ENCODE data around the gene MRPL55.

DNA sequence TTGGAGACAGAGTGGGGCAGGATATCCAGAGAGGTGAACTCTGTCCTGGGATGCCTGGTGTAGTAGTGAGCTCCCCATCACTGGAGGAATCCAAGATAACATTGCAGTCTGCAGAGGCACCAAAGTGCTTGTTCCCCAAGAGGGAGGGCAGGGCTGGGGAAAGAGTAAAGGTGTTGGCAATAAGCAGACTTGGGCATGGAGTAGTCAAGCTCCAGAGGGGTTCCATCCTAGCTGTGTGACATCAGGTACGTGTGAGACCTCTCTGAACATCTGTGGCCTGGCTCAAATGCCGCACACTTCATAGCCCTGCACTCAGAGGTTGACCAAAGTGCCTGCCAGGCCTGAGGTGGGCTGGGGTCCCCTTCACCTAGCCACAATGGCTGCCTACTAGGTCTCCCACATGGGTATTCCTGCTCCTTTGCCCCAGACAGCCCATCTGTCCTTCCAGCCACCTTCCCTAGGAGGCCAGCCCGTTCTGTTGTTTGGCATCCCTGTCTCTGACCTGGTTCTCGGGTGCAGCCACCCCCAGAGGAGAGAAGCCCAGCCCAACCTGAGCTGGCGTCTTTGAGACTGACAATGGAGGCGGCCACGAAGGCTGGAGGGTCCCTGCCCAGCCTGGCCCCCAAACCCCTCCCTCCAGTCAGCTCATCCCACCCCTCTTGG lies 29.4 kb downstream of the MRPL55 start:
- TF ChIP-seq POLR2A (IDR thresholded peaks at IDR 0.05; ENCODE audit: extremely low read depth, insufficient read length): no peak
- TF ChIP-seq, protein P1, sequence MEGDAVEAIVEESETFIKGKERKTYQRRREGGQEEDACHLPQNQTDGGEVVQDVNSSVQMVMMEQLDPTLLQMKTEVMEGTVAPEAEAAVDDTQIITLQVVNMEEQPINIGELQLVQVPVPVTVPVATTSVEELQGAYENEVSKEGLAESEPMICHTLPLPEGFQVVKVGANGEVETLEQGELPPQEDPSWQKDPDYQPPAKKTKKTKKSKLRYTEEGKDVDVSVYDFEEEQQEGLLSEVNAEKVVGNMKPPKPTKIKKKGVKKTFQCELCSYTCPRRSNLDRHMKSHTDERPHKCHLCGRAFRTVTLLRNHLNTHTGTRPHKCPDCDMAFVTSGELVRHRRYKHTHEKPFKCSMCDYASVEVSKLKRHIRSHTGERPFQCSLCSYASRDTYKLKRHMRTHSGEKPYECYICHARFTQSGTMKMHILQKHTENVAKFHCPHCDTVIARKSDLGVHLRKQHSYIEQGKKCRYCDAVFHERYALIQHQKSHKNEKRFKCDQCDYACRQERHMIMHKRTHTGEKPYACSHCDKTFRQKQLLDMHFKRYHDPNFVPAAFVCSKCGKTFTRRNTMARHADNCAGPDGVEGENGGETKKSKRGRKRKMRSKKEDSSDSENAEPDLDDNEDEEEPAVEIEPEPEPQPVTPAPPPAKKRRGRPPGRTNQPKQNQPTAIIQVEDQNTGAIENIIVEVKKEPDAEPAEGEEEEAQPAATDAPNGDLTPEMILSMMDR (IDR thresholded peaks at IDR 0.05; ENCODE audit: low read depth, low read length): no peak
- TF ChIP-seq, protein P2, sequence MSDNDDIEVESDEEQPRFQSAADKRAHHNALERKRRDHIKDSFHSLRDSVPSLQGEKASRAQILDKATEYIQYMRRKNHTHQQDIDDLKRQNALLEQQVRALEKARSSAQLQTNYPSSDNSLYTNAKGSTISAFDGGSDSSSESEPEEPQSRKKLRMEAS (IDR thresholded peaks at IDR 0.05; ENCODE audit: low read depth, low read length): no peak
